MCF 10A (cell line): ENCODE measurements around the gene PRKN. TPM values are rescaled to one million over a fixed set of nuclear protein-coding genes. Genes with fewer than 3 reads are reported as not detected.

Experiments used
- BruUV-seq: library from RNA; stranded (reverse); fragments of 400-500 nt; replicated peaks from 2 replicates; lab custom pipeline; 2021; lab: Mats Ljungman, UMichigan
- CTCF ChIA-PET: fragments of 300-600 bp; sonication (Branson Sonifier 250); formaldehyde crosslinking; extraction: SDS; loops from one replicate; lab custom pipeline; 2021; ENCODE audit warnings: antibody characterized with exemption, inconsistent platforms; lab: Yijun Ruan, JAX
- POLR2A ChIA-PET: fragments of 300-600, 350-650 bp; sonication (Branson Sonifier 250); formaldehyde crosslinking; extraction: SDS; loops from one replicate; lab custom pipeline; 2020; ENCODE audit warnings: antibody characterized with exemption, inconsistent platforms; lab: Yijun Ruan, JAX
- DNase-seq: peaks from one replicate; pipeline ENCODE4 v3.0.0-alpha.2; 2018; ENCODE audit not compliant: unreplicated experiment
- H3K27ac Mint-ChIP-seq: one replicate; pipeline ENCODE4 v1.8.0; 2022; ENCODE audit warnings: mild to moderate bottlenecking, low read depth, mixed read lengths; ENCODE audit not compliant: unreplicated experiment
- H3K27me3 Mint-ChIP-seq: one replicate; pipeline ENCODE4 v1.8.0; 2022; ENCODE audit warnings: mixed read lengths; ENCODE audit not compliant: insufficient read depth, unreplicated experiment
- H3K36me3 Mint-ChIP-seq: one replicate; pipeline ENCODE4 v1.8.0; 2022; ENCODE audit warnings: mild to moderate bottlenecking, moderate library complexity, mixed read lengths; ENCODE audit not compliant: insufficient read depth, unreplicated experiment
- H3K4me1 Mint-ChIP-seq: one replicate; pipeline ENCODE4 v1.8.0; 2022; ENCODE audit warnings: mixed read lengths; ENCODE audit not compliant: insufficient read depth, unreplicated experiment
- H3K4me3 Mint-ChIP-seq: one replicate; pipeline ENCODE4 v1.8.0; 2022; ENCODE audit warnings: mild to moderate bottlenecking, moderate library complexity, mixed read lengths; ENCODE audit not compliant: unreplicated experiment
- H3K9me3 Mint-ChIP-seq: one replicate; pipeline ENCODE4 v1.8.0; 2022; ENCODE audit warnings: mixed read lengths; ENCODE audit not compliant: unreplicated experiment
- CTCF ChIP-seq: fragments of 200-600 bp; IDR thresholded peaks from one replicate; pipeline ENCODE4 v1.8.0; 2022; ENCODE audit warnings: antibody characterized with exemption, mild to moderate bottlenecking; ENCODE audit not compliant: unreplicated experiment
- intact Hi-C: fragments of 100-400 bp; cut with micrococcal nuclease; formaldehyde crosslinking; loops from 2 replicates; pipeline ENCODE4 v1.14.1; 2022
- total RNA-seq: library from RNA; stranded (reverse); gene quantifications from 2 replicates; pipeline ENCODE4 v1.2.3, GENCODE V29; 2022

PRKN gene
- total RNA-seq, 1 experiment from 2014 or later = 2.5 TPM

GRCh38 chr6:162750776-162751175, 23.2 kb upstream of the PRKN start:
- H3K4me3 Mint-ChIP-seq = no peak overlapping the region
- intact Hi-C loops = no loop called here
- no peak for TF ChIP-seq CTCF
- ChIA-PET CTCF (no interaction called here), POLR2A (no interaction called here)
- H3K9me3 Mint-ChIP-seq = no peaks in the 10 kb centered on the region
- H3K27ac Mint-ChIP-seq = no peak overlapping the region
- no peaks in the 10 kb centered on the region for H3K36me3 Mint-ChIP-seq
- peak; percentile 28 for DNase-seq
- H3K27me3 Mint-ChIP-seq = no peaks in the 10 kb centered on the region
- BruUV-seq = no TSS peak
- H3K4me1 Mint-ChIP-seq = no peaks in the 10 kb centered on the region

GRCh38 chr6:162736961-162737360, 9.4 kb upstream of the PRKN start:
- Mint-ChIP-seq H3K27ac (no peak overlapping the region), H3K4me1 (no peaks in the 10 kb centered on the region), H3K27me3 (no peaks in the 10 kb centered on the region), H3K4me3 (no peak overlapping the region), H3K9me3 (no peaks in the 10 kb centered on the region), H3K36me3 (no peaks in the 10 kb centered on the region)
- intact Hi-C loops = no loop called here
- POLR2A ChIA-PET = interaction anchor here (0.7 kb wide), 1 partner anchor 21 kb away, joined by 3 read pairs; no protein-coding TSS in a partner anchor
- CTCF ChIA-PET = interaction anchor here (0.7 to 2.0 kb wide), 6 partner anchors 9 to 1342 kb away, joined by 3 to 19 read pairs (median 3); partner anchors contain the start of genes PACRG and PRKN
- peak; percentile 10 for DNase-seq
- no TSS peak for BruUV-seq
- TF ChIP-seq CTCF = no peak

DNA sequence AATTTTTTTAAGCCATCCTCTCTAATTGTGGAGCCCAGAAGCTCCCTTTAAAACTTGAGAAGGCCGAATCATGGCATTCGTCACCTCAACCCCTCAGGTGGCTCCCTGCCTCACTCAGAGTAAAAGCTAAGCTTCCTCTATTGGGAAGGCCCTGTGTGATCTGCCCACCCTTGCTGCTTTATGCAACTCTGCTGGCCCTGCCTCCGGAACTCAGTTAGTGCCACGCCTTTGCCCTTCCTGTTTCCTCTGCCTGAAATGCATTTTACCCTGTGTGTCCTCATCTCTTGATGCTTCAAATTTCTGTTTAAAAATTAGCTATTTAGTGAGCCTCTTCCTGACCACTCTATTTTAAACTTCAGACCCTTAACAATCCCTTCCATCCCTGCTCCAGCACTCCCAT, 5.9 kb upstream of the PRKN start:
- intact Hi-C loops = no loop called here
- ChIA-PET POLR2A (interaction anchor here (0.9 kb wide), 1 partner anchor 10 kb away, joined by 4 read pairs; no protein-coding TSS in a partner anchor), CTCF (interaction anchor here (1.7 kb wide), 1 partner anchor 177 kb away, joined by 3 read pairs; no protein-coding TSS in a partner anchor)
- Mint-ChIP-seq H3K27ac (no peak overlapping the region), H3K4me1 (no peaks in the 10 kb centered on the region), H3K36me3 (no peaks in the 10 kb centered on the region), H3K4me3 (no peak overlapping the region), H3K27me3 (no peaks in the 10 kb centered on the region), H3K9me3 (no peaks in the 10 kb centered on the region)
- DNase-seq = no peak
- no TSS peak for BruUV-seq
- no peak for TF ChIP-seq CTCF

GRCh38 chr6:162730502-162730901, 2.9 kb upstream of the PRKN start:
- no peaks in the 10 kb centered on the region for H3K27me3 Mint-ChIP-seq
- intact Hi-C loops = no loop called here
- POLR2A ChIA-PET = no interaction called here
- TF ChIP-seq CTCF = no peak
- peaks cover 8% of the 10 kb centered on the region for H3K4me1 Mint-ChIP-seq
- DNase-seq = no peak
- no peak overlapping the region for H3K4me3 Mint-ChIP-seq
- H3K9me3 Mint-ChIP-seq = no peaks in the 10 kb centered on the region
- BruUV-seq = no TSS peak
- peaks cover 8% of the 10 kb centered on the region for H3K36me3 Mint-ChIP-seq
- CTCF ChIA-PET = no interaction called here
- H3K27ac Mint-ChIP-seq = no peak overlapping the region
